HepG2 (cell line): ENCODE results near the gene YIF1A. TPM values are rescaled to one million over a fixed set of nuclear protein-coding genes. Genes with fewer than 3 reads are reported as not detected.

ENCODE experiments used
- ATF7 ChIP-seq, 2 experiments: fragments of 450-650 bp in 1 of 2; sonication (generic) in 1 of 2; formaldehyde crosslinking in 1 of 2; IDR thresholded peaks; 2 replicates each; pipeline versions ENCODE4 v1.4.0 to v1.6.1; 2016 to 2020; ENCODE audit warnings: antibody characterized with exemption in 1 of 2, mild to moderate bottlenecking in 1 of 2, missing genetic modification reagents in 1 of 2
- DMAP1 ChIP-seq: IDR thresholded peaks from 2 replicates; pipeline ENCODE4 v1.6.1; 2016
- HNRNPLL ChIP-seq: fragments of 200-400 bp; formaldehyde crosslinking; IDR thresholded peaks from 2 replicates; pipeline ENCODE4 v1.6.1; 2017; ENCODE audit warnings: mild to moderate bottlenecking, low read depth, low read length; ENCODE audit not compliant: poor library complexity, severe bottlenecking
- MAZ ChIP-seq, 2 experiments: sonication (generic) in 1 of 2; formaldehyde crosslinking in 1 of 2; IDR thresholded peaks; 2 replicates each; pipeline versions ENCODE4 v1.5.0 to v1.6.1; 2012 to 2020; ENCODE audit warnings: low read depth in 2 of 2, mild to moderate bottlenecking in 2 of 2, borderline replicate concordance in 1 of 2, improper control_type of control experiment in 1 of 2, low read length in 1 of 2, missing genetic modification reagents in 1 of 2, moderate library complexity in 1 of 2
- NR0B2 ChIP-seq: sonication (generic); formaldehyde crosslinking; IDR thresholded peaks from 2 replicates; pipeline ENCODE4 v1.4.0; 2020; ENCODE audit warnings: mild to moderate bottlenecking, missing genetic modification reagents
- RFXAP ChIP-seq: sonication (generic); formaldehyde crosslinking; IDR thresholded peaks from 2 replicates; pipeline ENCODE4 v1.4.0; 2020; ENCODE audit warnings: missing genetic modification reagents, borderline replicate concordance
- TBX2 ChIP-seq: sonication (generic); formaldehyde crosslinking; IDR thresholded peaks from 2 replicates; pipeline ENCODE4 v1.5.0; 2020; ENCODE audit warnings: missing genetic modification reagents, mild to moderate bottlenecking, borderline replicate concordance
- THAP11 ChIP-seq: IDR thresholded peaks from 2 replicates; pipeline ENCODE4 v1.6.1; 2016; ENCODE audit warnings: missing biosample characterization, missing genetic modification reagents
- YY1 ChIP-seq: IDR thresholded peaks from 2 replicates; pipeline ENCODE4 v1.6.1; 2011; ENCODE audit warnings: low read length, low read depth, moderate library complexity, mild to moderate bottlenecking; ENCODE audit not compliant: insufficient read depth, insufficient replicate concordance
- ZBTB39 ChIP-seq: sonication (generic); formaldehyde crosslinking; IDR thresholded peaks from 2 replicates; pipeline ENCODE4 v1.5.0; 2020; ENCODE audit warnings: missing genetic modification reagents
- ZFY ChIP-seq: sonication (generic); formaldehyde crosslinking; IDR thresholded peaks from 2 replicates; pipeline ENCODE4 v1.4.0; 2020; ENCODE audit warnings: missing genetic modification reagents
- ZNF407 ChIP-seq: sonication (generic); formaldehyde crosslinking; IDR thresholded peaks from one replicate; pipeline ENCODE4 v1.5.1; 2020; ENCODE audit warnings: mild to moderate bottlenecking, missing genetic modification reagents; ENCODE audit errors: not compliant biosample characterization
- ZNF616 ChIP-seq: sonication (generic); formaldehyde crosslinking; IDR thresholded peaks from 2 replicates; pipeline ENCODE4 v1.5.0; 2020; ENCODE audit warnings: low read depth, mild to moderate bottlenecking, missing genetic modification reagents
- polyA plus RNA-seq, 8 experiments: library from polyadenylated mRNA; depleted of rRNA in 3 of 8; stranded (reverse) in 7 of 8; unstranded in 1 of 8; fragments of >200 nt; fragmentation: Illumina TruSeq in 4 of 8; extraction: Trizol in 4 of 8; gene quantifications; 2 replicates each; pipeline versions ENCODE4 v1.2.1 to v1.2.3, GENCODE V29; 2011 to 2016; ENCODE audit warnings: low read depth in 4 of 8, missing spikeins in 1 of 8, mixed read lengths in 1 of 8; ENCODE audit not compliant: insufficient read depth in 1 of 8
- total RNA-seq, 5 experiments: library from RNA; depleted of rRNA; stranded (reverse); fragments of >200 nt; fragmentation: Illumina TruSeq; extraction: Trizol; gene quantifications; 2 replicates each; pipeline ENCODE4 v1.2.3, GENCODE V29; 2016; ENCODE audit warnings: low read depth in 1 of 5

YIF1A gene
- total and polyA plus RNA-seq, 2 of the 13 experiments (the other 11 are each of a cell fraction or from before 2014, with no cell fraction given): 133 to 145 TPM

- no peak for TF ChIP-seq ZNF407
- TF ChIP-seq THAP11 (CRISPR knock-in tag): peak; percentile 97
- TF ChIP-seq ZBTB39 (CRISPR knock-in tag): no peak
- 0 out of 2 replicates have a peak, but pooled peaks have one; percentile 69 for TF ChIP-seq MAZ (IDR thresholded peaks at IDR 0.05; ENCODE audit: borderline replicate concordance, low read depth, low read length)
- TF ChIP-seq MAZ (CRISPR knock-in tag; IDR thresholded peaks at IDR 0.05; ENCODE audit: low read depth): peak; percentile 73
- TF ChIP-seq HNRNPLL: peak; percentile 45
- peak; percentile 65; the same call in 1 of the 2 replicates for TF ChIP-seq ZNF616
- peak; percentile 39; the same call in 1 of the 2 replicates for TF ChIP-seq DMAP1 (CRISPR knock-in tag)
- no peak for TF ChIP-seq ATF7 (IDR thresholded peaks at IDR 0.05)
- no peak for TF ChIP-seq ATF7 (CRISPR knock-in tag; IDR thresholded peaks at IDR 0.05)
- TF ChIP-seq YY1: peak; percentile 96
- peak; percentile 52 for TF ChIP-seq ZFY (CRISPR knock-in tag)
- 0 out of 2 replicates have a peak, but pooled peaks have one; percentile 8 for TF ChIP-seq RFXAP (CRISPR knock-in tag)
- peak; percentile 41; the same call in 1 of the 2 replicates for TF ChIP-seq NR0B2 (CRISPR knock-in tag)
- TF ChIP-seq TBX2 (CRISPR knock-in tag): 0 out of 2 replicates have a peak, but pooled peaks have one; percentile 38
These were observed 20.5 kb downstream of the YIF1A start, which contains the start of gene RAB1B (continued) for GRCh38 chr11:66268244-66268951.
